Measurements from ENCODE around the gene LCNL1.

Gene LCNL1

DNA sequence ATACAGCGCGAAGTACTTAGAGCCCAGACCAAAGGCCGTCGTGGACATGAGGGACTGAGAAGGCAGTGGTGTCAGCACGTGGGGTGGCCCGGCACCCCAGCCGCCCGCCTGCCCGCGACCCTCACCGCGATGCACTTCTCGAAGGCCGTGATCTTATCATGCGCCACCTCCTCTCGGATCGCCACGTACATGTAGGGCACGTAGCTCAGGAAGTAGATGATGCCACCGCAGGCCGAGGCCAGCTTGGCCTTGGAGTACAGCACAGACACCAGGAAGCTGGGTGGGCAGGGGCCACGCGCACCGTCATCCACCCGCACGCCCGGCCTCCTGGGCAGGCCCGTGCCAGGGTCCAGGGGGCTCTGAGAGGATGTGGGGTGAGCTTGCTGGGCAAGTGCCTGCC, 34.3 kb downstream of the LCNL1 start:
- POLR2A ChIA-PET, result no interaction called here
- H3K4me3 ChIP-seq (ENCODE audit: low read depth, low read length), result no peak overlapping the region
- CTCF ChIA-PET, result interaction anchor here (1.2 to 11.2 kb wide), 4 partner anchors 12 to 19 kb away, joined by 3 to 97 read pairs (median 12); partner anchors contain the start of gene ABCA2
- no peak for DNase-seq (ENCODE audit: low read depth, low spot score)
- TF ChIP-seq, protein P1, sequence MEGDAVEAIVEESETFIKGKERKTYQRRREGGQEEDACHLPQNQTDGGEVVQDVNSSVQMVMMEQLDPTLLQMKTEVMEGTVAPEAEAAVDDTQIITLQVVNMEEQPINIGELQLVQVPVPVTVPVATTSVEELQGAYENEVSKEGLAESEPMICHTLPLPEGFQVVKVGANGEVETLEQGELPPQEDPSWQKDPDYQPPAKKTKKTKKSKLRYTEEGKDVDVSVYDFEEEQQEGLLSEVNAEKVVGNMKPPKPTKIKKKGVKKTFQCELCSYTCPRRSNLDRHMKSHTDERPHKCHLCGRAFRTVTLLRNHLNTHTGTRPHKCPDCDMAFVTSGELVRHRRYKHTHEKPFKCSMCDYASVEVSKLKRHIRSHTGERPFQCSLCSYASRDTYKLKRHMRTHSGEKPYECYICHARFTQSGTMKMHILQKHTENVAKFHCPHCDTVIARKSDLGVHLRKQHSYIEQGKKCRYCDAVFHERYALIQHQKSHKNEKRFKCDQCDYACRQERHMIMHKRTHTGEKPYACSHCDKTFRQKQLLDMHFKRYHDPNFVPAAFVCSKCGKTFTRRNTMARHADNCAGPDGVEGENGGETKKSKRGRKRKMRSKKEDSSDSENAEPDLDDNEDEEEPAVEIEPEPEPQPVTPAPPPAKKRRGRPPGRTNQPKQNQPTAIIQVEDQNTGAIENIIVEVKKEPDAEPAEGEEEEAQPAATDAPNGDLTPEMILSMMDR (IDR thresholded peaks at IDR 0.05; ENCODE audit: insufficient read depth, low read length, missing control alignments), result no peak

DNA sequence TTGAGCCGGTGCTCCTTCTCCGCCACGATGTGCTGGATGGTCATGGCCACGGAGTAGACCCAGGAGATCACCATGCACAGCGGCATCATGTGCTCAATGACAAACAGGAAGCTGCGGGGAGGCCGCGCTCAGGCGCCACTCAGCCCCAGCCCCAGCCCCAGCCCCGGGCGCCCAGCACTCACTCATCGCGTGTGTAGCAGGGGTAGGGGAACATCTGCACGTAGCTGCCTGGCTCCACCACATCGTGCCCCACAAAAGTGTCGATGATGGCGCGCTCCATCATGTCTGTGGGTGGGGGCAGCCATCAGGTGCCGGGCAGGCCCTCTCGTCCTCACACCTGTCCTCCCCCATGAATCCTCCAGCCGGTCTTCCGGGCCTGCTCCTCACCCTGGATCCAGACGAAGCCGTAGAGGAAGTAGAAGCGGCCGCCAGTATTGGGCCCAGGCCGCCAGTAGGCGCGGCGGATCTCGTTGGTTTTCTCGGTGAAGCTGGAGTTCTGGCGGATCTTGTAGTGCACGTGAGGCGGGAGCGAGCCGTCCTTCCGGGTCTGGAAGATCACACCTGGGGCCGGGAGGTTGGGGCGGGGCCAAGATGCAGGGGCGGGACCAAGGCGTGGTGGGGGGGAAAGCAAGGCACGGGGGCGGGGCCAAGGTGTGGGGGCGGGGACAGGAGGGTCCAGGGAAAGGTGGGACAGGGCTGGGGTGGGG, 35.2 kb downstream of the LCNL1 start:
- TF ChIP-seq, protein P1 (IDR thresholded peaks at IDR 0.05; ENCODE audit: insufficient read depth, low read length, missing control alignments), result no peak
- no peak overlapping the region for H3K4me3 ChIP-seq (ENCODE audit: low read depth, low read length)
- no peak for DNase-seq (ENCODE audit: low read depth, low spot score)
- ChIA-PET POLR2A (no interaction called here), CTCF (interaction anchor here (0.6 to 11.2 kb wide), 3 partner anchors 11 to 18 kb away, joined by 3 to 97 read pairs (median 22); partner anchors contain the start of genes ABCA2 and FUT7)

DNA sequence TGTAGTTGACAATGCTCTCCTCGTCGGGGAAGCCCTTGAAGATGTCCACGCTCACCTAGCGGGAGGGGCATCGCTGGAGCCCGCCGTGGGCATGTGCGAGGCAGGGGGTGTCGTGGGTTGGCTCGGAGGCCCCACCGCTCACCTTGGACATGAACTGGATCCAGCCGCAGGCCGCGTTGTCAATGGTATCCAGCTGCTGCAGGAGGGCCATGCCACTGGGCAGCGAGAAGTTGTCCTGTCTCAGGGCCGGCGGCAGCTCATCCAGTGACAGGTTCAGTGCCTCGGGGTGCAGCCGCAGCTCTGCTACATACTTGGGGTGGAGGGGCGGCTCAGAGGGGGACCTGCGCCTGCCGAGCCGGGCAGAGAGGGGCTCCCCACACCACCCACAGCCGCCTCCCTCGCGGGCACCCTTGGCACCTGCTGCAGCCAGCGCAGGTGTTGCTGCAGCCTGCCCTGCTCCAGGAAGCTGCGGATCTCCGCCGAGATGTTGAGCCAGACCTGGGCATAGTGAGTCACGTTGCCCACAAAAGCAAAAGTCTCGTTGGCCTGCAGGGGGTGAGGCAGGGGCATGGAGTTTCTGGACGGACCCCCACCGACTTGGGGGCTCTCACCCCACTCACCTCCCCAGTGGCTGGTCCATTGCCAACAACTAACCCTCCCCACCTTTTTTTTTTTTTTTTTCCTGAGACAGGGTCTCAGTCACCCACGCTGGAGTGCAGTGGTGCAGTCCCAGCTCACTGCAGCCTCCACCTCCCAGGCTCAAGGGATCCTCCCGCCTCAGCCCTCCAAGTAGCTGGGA, 36.2 kb downstream of the LCNL1 start:
- no peak overlapping the region for H3K4me3 ChIP-seq (ENCODE audit: low read depth, low read length)
- no peak for DNase-seq (ENCODE audit: low read depth, low spot score)
- TF ChIP-seq, protein P1 (IDR thresholded peaks at IDR 0.05; ENCODE audit: insufficient read depth, low read length, missing control alignments), result no peak
- ChIA-PET CTCF (interaction anchor here (1.0 to 11.2 kb wide), 5 partner anchors 10 to 71 kb away, joined by 3 to 97 read pairs (median 22); partner anchors contain the start of genes ABCA2 and FUT7), POLR2A (no interaction called here)

DNA sequence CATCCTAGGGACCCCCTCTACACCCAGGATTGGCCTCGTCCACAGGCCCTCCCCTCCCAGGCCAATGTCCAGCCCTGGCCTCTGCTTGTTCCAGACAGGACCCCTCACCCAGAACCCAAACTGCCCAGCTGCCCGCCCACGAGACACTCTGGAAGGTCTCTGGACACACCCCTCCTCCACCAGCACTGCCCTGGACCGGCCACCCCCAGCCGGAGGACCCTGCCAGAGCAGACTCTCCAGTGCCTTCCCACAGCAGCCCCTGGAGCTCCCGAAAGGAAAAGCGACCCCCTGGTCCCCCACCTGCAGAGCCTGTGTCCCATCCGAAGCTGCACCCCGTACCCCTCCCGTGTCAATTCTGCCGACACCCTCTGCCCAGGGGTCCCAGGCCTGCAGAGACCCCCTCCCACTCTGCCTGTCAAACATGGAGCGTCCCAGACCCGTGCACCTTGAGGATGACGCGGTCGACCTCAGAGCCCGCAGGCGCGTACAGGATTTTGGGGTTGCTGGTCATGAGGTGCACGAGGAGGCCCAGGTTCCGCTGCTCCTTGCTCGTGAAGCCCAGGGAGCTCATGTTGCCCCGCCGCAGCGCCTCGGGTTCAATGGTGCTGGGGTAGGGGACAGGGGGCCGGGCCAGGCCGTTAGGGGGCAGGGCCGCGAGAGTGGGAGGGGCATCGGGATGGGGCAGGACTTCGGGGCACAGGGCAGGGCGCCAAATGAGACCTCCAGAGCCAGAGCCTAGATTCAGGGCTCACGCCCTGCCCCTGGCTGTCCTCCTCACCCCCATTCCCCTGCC, 37.3 kb downstream of the LCNL1 start:
- no peak overlapping the region for H3K4me3 ChIP-seq (ENCODE audit: low read depth, low read length)

DNA sequence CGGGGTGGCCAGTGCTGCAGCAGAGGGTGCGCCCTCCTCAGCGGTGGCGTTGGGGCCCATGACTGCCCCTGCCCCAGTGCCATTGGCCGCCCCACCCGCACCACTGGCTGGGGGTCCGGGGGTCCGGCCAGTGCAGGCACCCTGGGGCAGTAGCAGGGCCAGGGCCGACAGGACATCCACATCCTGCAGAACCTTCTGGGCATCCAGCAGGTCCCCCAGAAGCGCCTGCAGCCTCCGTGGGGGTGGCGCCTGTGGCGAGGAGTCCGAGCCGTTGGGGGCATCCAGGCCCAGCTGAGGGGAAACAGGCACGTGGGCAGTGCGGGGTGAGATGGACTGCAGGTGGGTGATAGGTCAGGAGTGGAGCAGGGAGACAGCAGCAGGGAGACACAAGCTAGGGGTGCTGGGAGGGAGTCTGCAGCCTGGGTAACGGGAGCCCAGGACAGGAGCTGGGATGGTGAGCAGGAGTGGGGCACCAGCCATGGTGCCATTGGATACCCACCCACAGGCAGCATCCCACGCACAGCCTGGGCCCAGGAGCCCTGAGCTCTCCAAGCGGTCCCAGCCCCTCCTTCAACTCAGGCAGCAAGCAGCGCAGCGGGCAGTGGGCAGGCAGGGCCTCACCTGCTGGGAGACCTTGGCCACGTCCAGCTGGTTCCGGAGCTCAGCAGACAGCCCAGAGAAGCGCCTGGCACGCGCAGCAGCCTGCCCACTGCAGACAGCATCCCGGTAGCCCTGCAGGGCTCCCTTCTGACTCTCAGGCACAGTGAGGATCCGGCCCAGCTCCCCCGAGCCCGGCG, 38.2 kb downstream of the LCNL1 start:
- H3K4me3 ChIP-seq (ENCODE audit: low read depth, low read length), result no peak overlapping the region
- ChIA-PET POLR2A (no interaction called here), CTCF (interaction anchor here (0.8 to 11.2 kb wide), 5 partner anchors 9 to 45 kb away, joined by 3 to 97 read pairs (median 7); partner anchors contain the start of genes ABCA2 and FUT7)
- TF ChIP-seq, protein P1 (IDR thresholded peaks at IDR 0.05; ENCODE audit: insufficient read depth, low read length, missing control alignments), result no peak
- no peak for DNase-seq (ENCODE audit: low read depth, low spot score)

More for the DNA sequence above, 37.3 kb downstream of the LCNL1 start:
- no peak for DNase-seq (ENCODE audit: low read depth, low spot score)
- ChIA-PET CTCF (interaction anchor here (0.8 to 11.2 kb wide), 5 partner anchors 10 to 72 kb away, joined by 3 to 97 read pairs (median 6); partner anchors contain the start of genes ABCA2, FUT7 and NPDC1), POLR2A (no interaction called here)
- TF ChIP-seq, protein P1 (IDR thresholded peaks at IDR 0.05; ENCODE audit: insufficient read depth, low read length, missing control alignments), result no peak
